RWPE2 (cell line): Measurements from ENCODE around the gene MUC5AC.
"Not testable (repeated sequence)": the region's sequence is repeated elsewhere in the genome, so short reads cannot be mapped to it uniquely, and the experiment has no call there.

Experiments used
- ATAC-seq: fragments of 200-7000 bp; cut with Tn5 transposase; 3 replicates; pipeline ENCODE4 v1.9.1; 2021; ENCODE audit warnings: low read depth
- DNase-seq: peaks from one replicate; pipeline ENCODE4 v3.0.0-alpha.2; 2020; ENCODE audit warnings: low spot score
- H3K27ac ChIP-seq: fragments of 450-650 bp; 2 replicates; pipeline ENCODE4 v1.5.1; 2017; ENCODE audit warnings: mild to moderate bottlenecking; ENCODE audit not compliant: poor library complexity, severe bottlenecking
- H3K27me3 ChIP-seq: fragments of 250-450 bp; sonication (Bioruptor Pico); 2 replicates; pipeline ENCODE4 v1.5.1; 2021; ENCODE audit warnings: mild to moderate bottlenecking, moderate library complexity; ENCODE audit not compliant: insufficient read depth, poor library complexity, severe bottlenecking
- H3K36me3 ChIP-seq: fragments of 250-450 bp; sonication (Bioruptor Pico); 2 replicates; pipeline ENCODE4 v1.5.1; 2020; ENCODE audit warnings: low read depth, mild to moderate bottlenecking, moderate library complexity
- H3K4me1 ChIP-seq: fragments of 250-450 bp; sonication (Bioruptor Pico); 2 replicates; pipeline ENCODE4 v1.5.1; 2021; ENCODE audit warnings: mild to moderate bottlenecking, moderate library complexity; ENCODE audit not compliant: insufficient read depth, poor library complexity, severe bottlenecking
- H3K4me3 ChIP-seq: fragments of 250-450 bp; sonication (Bioruptor Pico); 2 replicates; pipeline ENCODE4 v1.5.1; 2021; ENCODE audit warnings: mild to moderate bottlenecking, moderate library complexity; ENCODE audit not compliant: severe bottlenecking
- H3K9me3 ChIP-seq: fragments of 250-450 bp; sonication (Bioruptor Pico); 2 replicates; pipeline ENCODE4 v1.5.1; 2021; ENCODE audit warnings: mild to moderate bottlenecking, moderate library complexity; ENCODE audit not compliant: severe bottlenecking
- CTCF ChIP-seq: fragments of 450-650 bp; IDR thresholded peaks from one replicate; pipeline ENCODE4 v1.5.1; 2017; ENCODE audit warnings: mild to moderate bottlenecking, moderate library complexity; ENCODE audit not compliant: poor library complexity, severe bottlenecking

The MUC5AC gene

GRCh38 chr11:1109918-1110705 is 47.6 kb upstream of the MUC5AC start:
- Histone ChIP-seq H3K4me1 (no peaks in the 10 kb centered on the region), H3K27me3 (no peaks in the 10 kb centered on the region), H3K9me3 (no peaks in the 10 kb centered on the region), H3K27ac (no peak overlapping the region), H3K36me3 (no peaks in the 10 kb centered on the region), H3K4me3 (no peak overlapping the region)
- no peak for ATAC-seq
- TF ChIP-seq CTCF, result no peak
- DNase-seq, result peak; percentile 62

DNA sequence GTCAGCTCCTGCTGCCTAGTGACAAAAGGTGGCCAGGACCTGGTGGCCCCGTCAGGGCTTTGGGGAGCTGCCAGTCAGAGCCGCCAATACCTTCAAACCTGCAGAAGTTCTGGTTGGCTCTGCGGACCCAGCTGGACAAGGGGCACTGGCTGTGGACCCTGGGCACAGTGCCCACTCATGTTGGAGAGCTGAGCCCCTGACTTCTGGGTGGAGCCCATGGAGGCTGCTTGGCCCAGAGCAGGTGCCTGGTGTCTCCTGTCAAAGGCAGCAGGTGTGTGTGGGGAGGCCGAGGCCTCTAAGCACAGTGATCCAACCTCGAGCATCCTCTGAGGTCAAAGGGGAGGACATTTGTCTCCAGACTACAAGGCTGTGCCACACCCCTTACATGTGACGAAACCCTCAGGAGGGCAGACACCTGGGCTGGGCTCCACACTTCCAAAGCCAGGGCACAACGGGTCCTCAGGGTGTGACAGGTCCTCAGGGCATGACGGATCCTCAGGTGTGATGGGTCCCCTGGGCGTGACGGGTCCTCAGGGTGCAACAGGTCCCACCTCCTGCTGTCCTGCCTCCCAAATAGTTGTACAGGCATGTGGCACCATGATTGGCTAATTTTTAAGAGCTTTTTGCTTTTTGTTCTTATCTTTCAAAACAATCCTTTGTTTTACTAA is 46.1 kb upstream of the MUC5AC start:
- no peaks in the 10 kb centered on the region for H3K9me3 ChIP-seq

GRCh38 chr11:1112351-1113191 is 45.2 kb upstream of the MUC5AC start:
- no peak overlapping the region for H3K4me3 ChIP-seq
- no peak overlapping the region for H3K27ac ChIP-seq
- no peaks in the 10 kb centered on the region for H3K27me3 ChIP-seq
- DNase-seq (peak; percentile 41), ATAC-seq (no peak)
- H3K36me3 ChIP-seq, result no peaks in the 10 kb centered on the region
- H3K4me1 ChIP-seq, result no peaks in the 10 kb centered on the region
- no peak for TF ChIP-seq CTCF
- no peaks in the 10 kb centered on the region for H3K9me3 ChIP-seq

More for the DNA sequence above, 46.1 kb upstream of the MUC5AC start:
- Histone ChIP-seq H3K36me3 (no peaks in the 10 kb centered on the region), H3K4me3 (no peak overlapping the region), H3K4me1 (no peaks in the 10 kb centered on the region), H3K27me3 (no peaks in the 10 kb centered on the region), H3K27ac (no peak overlapping the region)
- no peak for ATAC-seq
- peak; percentile 51 for DNase-seq
- no peak for TF ChIP-seq CTCF

- Histone ChIP-seq H3K27ac (no peak overlapping the region), H3K27me3 (no peaks in the 10 kb centered on the region), H3K9me3 (no peaks in the 10 kb centered on the region), H3K4me1 (no peaks in the 10 kb centered on the region), H3K36me3 (no peaks in the 10 kb centered on the region), H3K4me3 (no peak overlapping the region)
- DNase-seq (peak; percentile 51), ATAC-seq (no peak)
- TF ChIP-seq CTCF, result no peak
Measured at GRCh38 chr11:1113405-1114201, 44.1 kb upstream of the MUC5AC start.

- not testable (repeated sequence) for H3K36me3 ChIP-seq, ATAC-seq, H3K27me3 ChIP-seq, H3K4me1 ChIP-seq, H3K9me3 ChIP-seq, H3K27ac ChIP-seq, DNase-seq, H3K4me3 ChIP-seq
Measured at GRCh38 chr11:1115292-1115691, 42.5 kb upstream of the MUC5AC start.
